GM19035 (cell line): ENCODE data around the gene THRB.
A peak's percentile ranks its signal among the peaks of the same experiment; 100 is the strongest.

Source experiments
- ATAC-seq: cut with Tn5 transposase; IDR thresholded peaks from one replicate; pipeline ENCODE4 v1.9.1; 2021; ENCODE audit not compliant: unreplicated experiment

The THRB gene

GRCh38 chr3:24513463-24513862 is 18.8 kb upstream of the THRB start:
- no peak for ATAC-seq

DNA sequence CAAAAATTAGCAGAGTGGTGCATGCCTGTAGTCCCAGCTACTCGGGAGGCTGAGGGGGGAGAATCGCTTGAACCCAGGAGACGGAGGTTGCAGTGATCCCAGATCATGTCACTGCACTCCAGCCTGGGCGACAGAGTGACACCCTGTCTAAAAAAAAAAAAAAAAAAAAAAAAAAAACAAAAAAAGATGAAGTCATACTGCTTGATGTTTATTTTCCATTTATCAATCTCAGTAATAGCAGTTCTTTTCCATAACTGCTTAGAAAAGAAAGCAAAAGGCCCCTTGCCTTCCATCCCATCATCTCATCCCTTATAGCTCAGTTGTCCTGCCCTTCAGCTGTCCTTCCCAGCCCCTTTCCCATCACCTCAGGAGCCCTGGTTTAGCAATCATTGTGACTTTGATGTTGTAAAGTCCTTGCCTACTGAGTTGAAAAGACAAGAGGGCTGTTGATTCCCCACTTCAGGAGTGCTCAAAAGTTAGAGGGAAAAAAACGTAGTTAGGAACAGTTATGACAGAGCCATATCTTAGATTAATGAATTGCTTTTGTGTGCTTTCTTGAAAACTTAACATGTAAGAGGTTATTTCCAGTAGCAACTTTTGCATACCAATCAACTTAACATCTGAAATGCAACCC is 18.0 kb upstream of the THRB start:
- ATAC-seq = no peak

GRCh38 chr3:24510030-24510648 is 15.5 kb upstream of the THRB start:
- ATAC-seq = no peak

- ATAC-seq = no peak
Observed at GRCh38 chr3:24508423-24508839, 13.8 kb upstream of the THRB start.

DNA sequence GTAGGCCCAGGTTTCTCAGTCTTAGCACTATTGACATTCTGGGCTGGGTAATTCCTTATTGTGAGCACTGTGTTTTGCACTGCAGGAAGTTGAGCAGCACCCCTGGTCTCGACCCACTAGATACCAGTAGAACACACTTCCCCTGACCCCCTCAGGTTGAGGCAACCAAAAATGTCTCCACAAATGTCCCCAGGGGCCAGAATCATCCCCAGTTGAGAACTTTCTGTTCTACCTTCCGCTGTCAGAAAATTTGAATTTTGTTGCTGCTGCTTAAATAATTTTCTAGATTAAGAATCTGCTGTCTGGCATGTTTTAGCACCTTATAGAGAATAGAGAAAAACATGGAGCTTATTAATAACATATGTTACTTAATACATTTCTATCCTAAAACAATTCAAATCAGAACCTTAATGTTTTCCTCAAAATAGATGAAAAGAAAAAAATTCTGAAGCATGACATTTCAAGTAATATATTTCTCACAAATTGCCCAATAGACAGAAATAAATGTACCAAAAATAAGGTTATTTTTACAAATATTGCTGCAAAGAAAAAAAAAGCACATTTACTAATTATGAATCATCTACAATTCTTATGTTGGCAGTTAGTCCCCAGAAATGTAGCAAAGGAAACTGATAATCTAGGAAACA is 13.2 kb upstream of the THRB start:
- no peak for ATAC-seq

DNA sequence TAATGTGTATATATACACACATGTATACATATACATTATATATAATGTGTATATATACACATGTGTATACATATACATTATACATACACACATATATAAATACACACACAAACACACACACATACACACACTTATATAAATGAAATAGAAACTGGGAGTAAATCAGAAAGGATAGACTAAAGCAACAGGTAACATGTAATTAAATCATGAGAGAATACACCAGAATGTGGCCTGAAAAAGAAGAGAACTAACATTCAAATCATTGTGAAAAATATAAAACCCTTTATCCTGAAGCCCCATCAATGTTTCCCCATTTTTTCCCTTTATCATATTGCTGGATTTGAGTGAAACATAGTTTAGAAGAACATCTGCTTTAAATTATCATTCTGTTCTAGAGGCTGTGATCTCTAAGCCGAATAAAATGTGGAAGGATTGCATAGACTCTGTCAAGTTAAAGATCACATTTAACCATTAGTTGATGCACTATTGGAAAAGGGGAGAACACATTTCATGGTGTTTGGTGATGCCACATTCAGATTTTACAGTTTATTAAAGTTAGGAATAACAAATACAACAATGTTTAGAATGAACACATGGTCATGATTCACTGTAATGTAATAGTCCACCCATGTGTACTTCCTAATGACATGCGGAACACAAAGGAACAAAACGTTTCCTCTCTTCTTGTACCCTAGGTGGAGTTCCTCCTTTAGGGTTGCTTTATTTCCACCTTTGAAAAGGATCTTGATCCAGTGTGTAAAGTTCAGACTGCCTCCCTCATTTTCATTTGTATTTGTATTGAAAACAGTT is 12.5 kb upstream of the THRB start:
- ATAC-seq = no peak

DNA sequence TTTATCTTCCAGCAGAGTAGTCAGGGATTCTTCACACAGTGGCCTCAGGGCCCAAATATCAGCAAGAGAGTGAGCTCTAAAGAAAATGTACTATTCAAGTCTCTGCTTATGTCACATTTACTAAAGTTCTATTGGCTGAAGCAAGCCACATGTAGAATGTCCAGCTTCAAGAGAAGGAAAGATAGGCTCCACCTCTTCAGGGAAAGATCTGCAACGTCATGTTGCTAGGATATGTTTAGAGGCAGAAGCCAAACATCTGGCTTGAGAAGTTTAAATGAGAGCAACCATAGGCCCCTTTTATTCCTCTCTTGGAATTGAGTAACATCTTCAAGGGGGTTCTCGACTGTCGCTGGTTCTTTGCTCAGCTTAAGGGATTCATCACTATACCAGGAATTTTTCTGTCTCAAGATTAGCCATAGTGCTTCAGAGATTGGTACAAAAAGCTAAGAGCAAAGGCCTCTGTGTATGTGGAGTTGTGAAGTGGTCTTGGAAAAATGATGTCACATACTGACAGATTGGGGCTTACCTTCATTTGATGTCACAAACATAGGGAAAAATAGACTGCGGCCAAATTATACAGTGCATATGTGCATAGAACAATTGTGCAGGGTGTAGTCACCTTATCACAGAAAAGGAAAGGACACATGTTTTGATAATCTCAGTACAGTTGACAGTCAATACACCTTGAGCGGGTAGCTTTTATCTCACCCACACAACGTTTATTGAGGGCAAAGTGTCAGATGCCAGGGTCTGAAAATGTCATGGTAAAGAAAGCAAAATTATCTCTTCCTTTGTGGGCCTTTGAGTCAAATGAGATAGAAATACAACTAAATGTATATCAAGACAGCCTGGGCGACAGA is 11.3 kb upstream of the THRB start:
- no peak for ATAC-seq

DNA sequence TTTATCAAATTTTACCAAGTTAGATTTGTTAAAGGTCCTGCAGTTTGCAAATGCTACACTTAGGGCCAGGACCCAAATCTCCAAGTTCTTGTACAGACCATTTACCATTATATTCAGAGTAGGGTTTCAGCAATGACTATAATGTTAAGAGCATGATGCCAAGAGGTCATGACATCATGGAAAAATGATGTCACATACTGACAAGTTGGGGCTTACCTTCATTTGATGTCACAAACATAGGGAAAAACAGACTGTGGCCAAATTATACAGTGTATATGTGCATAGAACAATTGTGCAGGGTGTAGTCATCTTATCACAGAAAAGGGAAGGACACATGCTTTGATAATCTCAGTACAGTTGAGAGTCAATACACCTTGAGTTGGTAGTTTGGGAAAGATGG is 10.1 kb upstream of the THRB start:
- ATAC-seq = no peak

DNA sequence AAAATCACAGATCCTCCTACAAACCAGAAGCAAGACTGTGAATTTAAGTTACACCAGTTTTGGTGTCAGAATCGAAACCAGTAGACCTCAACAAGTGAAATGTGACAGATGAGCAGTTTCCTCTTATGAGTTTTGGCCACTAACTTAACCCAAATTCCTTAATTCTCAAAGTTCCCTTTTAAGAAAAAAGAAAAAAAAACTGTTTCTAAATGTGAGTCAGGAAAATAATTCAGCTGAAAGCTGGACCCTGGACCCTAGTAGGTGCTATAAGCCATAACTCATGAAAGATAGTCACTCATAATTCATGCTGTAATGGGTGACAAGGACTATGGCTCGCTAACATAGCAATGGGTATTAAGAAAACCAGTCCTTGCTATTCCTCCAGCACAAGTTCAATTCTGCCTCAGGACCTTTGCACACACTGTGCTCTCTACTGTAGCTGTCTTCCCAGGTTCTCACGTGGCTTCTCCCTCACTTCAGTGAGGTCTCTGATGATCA is 9.0 kb upstream of the THRB start:
- ATAC-seq = peak; percentile 85

DNA sequence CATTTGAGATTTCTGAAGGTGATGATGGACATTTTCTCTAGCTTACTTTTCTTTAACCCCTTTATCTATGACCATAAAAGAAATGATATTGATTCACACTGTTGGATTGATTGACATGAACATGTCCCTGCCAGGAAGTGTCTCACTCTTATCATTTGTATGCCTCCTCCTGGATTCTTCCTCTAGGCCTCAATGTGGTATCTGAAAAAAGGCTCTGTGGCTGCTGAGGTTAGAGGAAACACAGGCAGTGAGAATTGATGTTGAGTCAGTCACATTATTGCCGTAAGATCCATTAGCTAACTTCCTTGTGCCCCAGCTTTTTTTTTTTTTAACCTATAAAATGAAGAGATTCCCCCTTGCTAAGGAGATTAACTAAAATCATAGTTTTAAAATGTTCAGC is 8.0 kb upstream of the THRB start:
- no peak for ATAC-seq

DNA sequence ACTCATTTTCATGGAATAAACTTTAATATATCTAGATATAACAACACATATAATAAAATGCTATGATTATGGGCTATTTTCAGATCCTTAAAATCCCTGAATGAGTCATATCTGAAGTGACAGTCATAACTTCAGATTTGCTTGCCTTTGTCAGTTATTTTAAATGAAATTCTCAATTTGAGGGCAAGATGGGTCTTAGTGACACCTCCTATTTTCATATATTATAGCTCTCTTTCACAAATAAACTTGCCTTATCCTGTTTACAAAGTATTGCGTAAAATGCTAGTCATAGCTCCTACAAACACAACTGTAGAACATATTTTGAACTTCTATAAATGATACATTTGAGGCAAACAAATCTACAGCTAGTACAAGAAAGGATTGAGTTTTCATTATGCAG is 6.2 kb upstream of the THRB start:
- ATAC-seq = no peak

GRCh38 chr3:24499991-24500390 is 5.3 kb upstream of the THRB start:
- ATAC-seq = no peak

- no peak for ATAC-seq
Observed at GRCh38 chr3:24498796-24499195, 4.1 kb upstream of the THRB start.

- no peak for ATAC-seq
Observed at GRCh38 chr3:24498391-24498790, 3.7 kb upstream of the THRB start.

DNA sequence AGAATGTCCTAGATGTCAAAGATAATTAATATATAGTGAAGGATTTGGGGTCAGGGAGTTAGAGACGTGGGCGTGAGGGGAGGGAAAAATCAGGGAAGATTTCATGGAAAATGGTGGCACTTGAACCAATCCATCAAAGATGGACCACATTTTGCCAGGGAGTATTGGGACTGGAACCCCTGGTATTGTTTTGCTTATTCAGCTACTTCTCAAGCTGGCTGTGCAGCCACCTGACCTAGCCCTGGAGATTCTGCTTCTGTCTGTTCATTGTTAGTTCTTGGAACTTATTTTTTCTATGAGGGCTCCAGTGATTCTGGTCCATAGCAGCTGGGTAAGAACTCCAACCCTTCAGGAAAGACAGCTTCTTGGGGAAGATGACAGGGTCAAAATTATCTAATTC is 3.3 kb upstream of the THRB start:
- ATAC-seq = no peak

DNA sequence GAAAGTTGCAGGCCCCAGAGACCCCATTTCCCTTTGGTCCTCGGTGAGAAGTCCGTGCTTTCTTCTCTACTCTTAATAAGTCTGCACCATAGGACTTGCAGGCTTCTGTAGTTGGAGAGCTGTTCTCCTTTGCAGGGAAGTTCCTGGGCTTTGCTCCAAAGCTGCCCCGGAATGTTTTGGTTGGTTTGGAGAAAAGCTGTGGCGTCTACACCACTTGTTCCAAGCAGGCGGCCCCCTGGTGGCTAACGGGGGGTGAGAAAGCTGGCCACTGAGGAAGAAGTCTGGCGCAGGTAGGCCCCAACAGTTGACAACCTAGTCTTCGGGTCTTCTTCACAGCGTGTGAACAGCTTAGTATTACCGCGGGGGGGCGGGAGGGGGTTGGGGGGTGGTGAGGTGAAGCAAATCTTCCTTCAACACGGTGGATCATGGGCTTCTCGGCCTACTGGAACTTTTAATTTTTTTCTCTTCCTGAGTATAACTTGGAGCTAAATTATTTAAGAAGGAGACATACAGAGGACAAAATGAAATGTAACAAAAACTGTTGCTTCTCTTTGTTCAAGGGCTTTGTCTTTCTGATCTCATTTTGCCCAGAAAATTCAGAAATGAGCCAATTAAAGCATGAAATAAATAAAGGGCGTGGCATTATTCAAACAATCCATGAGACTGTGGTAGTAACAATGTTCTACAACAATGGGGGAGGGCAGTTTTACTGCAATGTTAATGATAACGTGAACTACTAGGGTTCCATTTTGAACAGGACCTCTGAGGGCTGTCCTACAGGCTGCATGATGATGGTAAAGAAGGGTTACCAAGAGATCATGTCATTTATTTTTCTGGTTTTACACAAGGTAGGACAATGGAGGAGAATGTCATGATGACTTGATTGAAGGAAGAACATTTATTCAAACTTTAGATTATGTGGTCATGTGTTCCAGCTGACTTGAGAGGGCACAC is 2.2 kb upstream of the THRB start:
- no peak for ATAC-seq

GRCh38 chr3:24495326-24495994 is 810 bp upstream of the THRB start:
- ATAC-seq = peak; percentile 11

GRCh38 chr3:24493746-24494617 is 668 bp downstream of the THRB start:
- ATAC-seq = no peak
